H9 (cell line): ENCODE results near the gene DNER. TPM values are rescaled to one million over a fixed set of nuclear protein-coding genes. Genes with fewer than 3 reads are reported as not detected.

Experiments
- DNase-seq: peaks from one replicate; pipeline ENCODE4 v3.0.0-alpha.2; 2017
- H2AFZ ChIP-seq: one replicate; pipeline ENCODE4 v1.6.1; 2013; ENCODE audit warnings: mild to moderate bottlenecking, low read length, control low read depth, moderate library complexity
- H2AK5ac ChIP-seq: 2 replicates; pipeline ENCODE4 v1.6.1; 2013; ENCODE audit warnings: low read length, control low read depth, mixed read lengths; ENCODE audit not compliant: insufficient read length
- H2BK120ac ChIP-seq: one replicate; pipeline ENCODE4 v1.6.1; 2013; ENCODE audit warnings: low read depth, mild to moderate bottlenecking, low read length, control low read depth, inconsistent platforms; ENCODE audit not compliant: poor library complexity, severe bottlenecking
- H2BK12ac ChIP-seq: 2 replicates; pipeline ENCODE4 v1.6.1; 2013; ENCODE audit warnings: low read length, control low read depth, mixed read lengths, low read depth; ENCODE audit not compliant: insufficient read length
- H2BK15ac ChIP-seq: 2 replicates; pipeline ENCODE4 v1.6.1; 2013; ENCODE audit warnings: low read depth, low read length, control low read depth
- H2BK20ac ChIP-seq: one replicate; pipeline ENCODE4 v1.6.1; 2013; ENCODE audit warnings: low read depth, mild to moderate bottlenecking, low read length, control low read depth, inconsistent platforms; ENCODE audit not compliant: poor library complexity, severe bottlenecking
- H2BK5ac ChIP-seq: 2 replicates; pipeline ENCODE4 v1.6.1; 2013; ENCODE audit warnings: low read length, control low read depth, mixed read lengths; ENCODE audit not compliant: insufficient read length
- H3K14ac ChIP-seq: 2 replicates; pipeline ENCODE4 v1.6.1; 2013; ENCODE audit warnings: low read length, control low read depth; ENCODE audit not compliant: insufficient read depth
- H3K18ac ChIP-seq: 2 replicates; pipeline ENCODE4 v1.6.1; 2013; ENCODE audit warnings: low read depth, mild to moderate bottlenecking, mixed read lengths, low read length, control low read depth; ENCODE audit not compliant: insufficient read length
- H3K23ac ChIP-seq: 2 replicates; pipeline ENCODE4 v1.6.1; 2013; ENCODE audit warnings: low read length, control low read depth, mixed read lengths, low read depth; ENCODE audit not compliant: insufficient read length
- H3K23me2 ChIP-seq: 2 replicates; pipeline ENCODE4 v1.6.1; 2013; ENCODE audit warnings: low read depth, mild to moderate bottlenecking, mixed read lengths, low read length, control low read depth; ENCODE audit not compliant: insufficient read length, poor library complexity, severe bottlenecking
- H3K27ac ChIP-seq: 2 replicates; pipeline ENCODE4 v1.5.1; 2013; ENCODE audit warnings: low read length, control low read depth, mixed read lengths, low read depth; ENCODE audit not compliant: insufficient read length
- H3K27me3 ChIP-seq: 2 replicates; pipeline ENCODE4 v1.6.1; 2013; ENCODE audit warnings: low read length, control low read depth, inconsistent platforms; ENCODE audit not compliant: insufficient read depth
- H3K4ac ChIP-seq: 2 replicates; pipeline ENCODE4 v1.6.1; 2013; ENCODE audit warnings: low read depth, mild to moderate bottlenecking, control low read depth, inconsistent platforms, low read length, moderate library complexity
- H3K4me1 ChIP-seq: 2 replicates; pipeline ENCODE4 v1.6.1; 2013; ENCODE audit warnings: low read length, control low read depth, inconsistent platforms; ENCODE audit not compliant: insufficient read depth
- H3K4me2 ChIP-seq: 2 replicates; pipeline ENCODE4 v1.6.1; 2013; ENCODE audit warnings: low read length, control low read depth, mixed read lengths; ENCODE audit not compliant: insufficient read length, insufficient read depth
- H3K56ac ChIP-seq: 2 replicates; pipeline ENCODE4 v1.6.1; 2013; ENCODE audit warnings: low read depth, mild to moderate bottlenecking, mixed read lengths, low read length, control low read depth; ENCODE audit not compliant: insufficient read length
- H3K79me1 ChIP-seq: 2 replicates; pipeline ENCODE4 v1.6.1; 2013; ENCODE audit warnings: low read depth, mild to moderate bottlenecking, moderate library complexity, low read length, control low read depth, inconsistent platforms; ENCODE audit not compliant: insufficient read depth, poor library complexity, severe bottlenecking
- H3K79me2 ChIP-seq: 2 replicates; pipeline ENCODE4 v1.6.1; 2013; ENCODE audit warnings: low read length, control low read depth, inconsistent platforms; ENCODE audit not compliant: insufficient read depth
- H3K9ac ChIP-seq: 2 replicates; pipeline ENCODE4 v1.6.1; 2013; ENCODE audit warnings: low read length, control low read depth, mixed read lengths; ENCODE audit not compliant: insufficient read length; ENCODE audit errors: extremely low read depth
- H3K9me3 ChIP-seq: one replicate; pipeline ENCODE4 v1.6.1; 2013; ENCODE audit warnings: low read depth, low read length, inconsistent platforms; ENCODE audit not compliant: control insufficient read depth
- H3T11ph ChIP-seq: one replicate; pipeline ENCODE4 v1.6.1; 2013; ENCODE audit warnings: mild to moderate bottlenecking, low read length, control low read depth, inconsistent platforms
- H4K20me1 ChIP-seq: one replicate; pipeline ENCODE4 v1.6.1; 2013; ENCODE audit not compliant: control insufficient read depth, insufficient read length, insufficient read depth
- H4K5ac ChIP-seq: 2 replicates; pipeline ENCODE4 v1.6.1; 2013; ENCODE audit warnings: low read depth, mild to moderate bottlenecking, mixed read lengths, low read length, control low read depth; ENCODE audit not compliant: insufficient read length
- H4K8ac ChIP-seq: replicated peaks from 2 replicates; pipeline ENCODE4 v1.6.1; 2013; ENCODE audit warnings: low read length, control low read depth, mixed read lengths, low read depth; ENCODE audit not compliant: insufficient read length
- H4K91ac ChIP-seq: 2 replicates; pipeline ENCODE4 v1.6.1; 2013; ENCODE audit warnings: low read depth, mild to moderate bottlenecking, moderate library complexity, mixed read lengths, low read length, control low read depth; ENCODE audit not compliant: insufficient read length
- H3K27ac Mint-ChIP-seq, 3 experiments: 2 replicates in 2 of 3; 3 replicates in 1 of 3; pipeline ENCODE4 v1.8.0; 2020 to 2021; ENCODE audit warnings: mixed read lengths in 3 of 3, mild to moderate bottlenecking in 1 of 3, moderate library complexity in 1 of 3
- H3K27me3 Mint-ChIP-seq: 2 replicates; pipeline ENCODE4 v1.8.0; 2021; ENCODE audit warnings: low read depth, mild to moderate bottlenecking, moderate library complexity, mixed read lengths
- H3K36me3 Mint-ChIP-seq, 3 experiments: 2 replicates in 2 of 3; 3 replicates in 1 of 3; pipeline ENCODE4 v1.8.0; 2020 to 2021; ENCODE audit warnings: low read depth in 3 of 3, mixed read lengths in 3 of 3; ENCODE audit not compliant: insufficient read depth in 1 of 3
- H3K4me1 Mint-ChIP-seq, 2 experiments: 2 replicates each; pipeline ENCODE4 v1.8.0; 2020; ENCODE audit warnings: mixed read lengths in 2 of 2
- H3K4me3 Mint-ChIP-seq, 2 experiments: 2 replicates in 1 of 2; 3 replicates in 1 of 2; pipeline ENCODE4 v1.8.0; 2020 to 2021; ENCODE audit warnings: mild to moderate bottlenecking in 2 of 2, mixed read lengths in 2 of 2, moderate library complexity in 1 of 2
- H3K9me3 Mint-ChIP-seq, 2 experiments: 2 replicates in 1 of 2; 3 replicates in 1 of 2; pipeline ENCODE4 v1.8.0; 2020; ENCODE audit warnings: mild to moderate bottlenecking in 2 of 2, mixed read lengths in 2 of 2, moderate library complexity in 1 of 2
- CTCF ChIP-seq: fragments of 200-600 bp; sonication (generic); conservative IDR thresholded peaks from 3 replicates; pipeline ENCODE4 v1.8.0; 2021; ENCODE audit warnings: antibody characterized with exemption, mild to moderate bottlenecking
- WGBS: extraction: QIAGEN DNeasy Blood & Tissue Kit; methylation state at CpG from one replicate; pipeline ENCODE4 v1.1.7; 2013; ENCODE audit warnings: missing lambda C conversion rate, low lambda C conversion rate, mixed read lengths; ENCODE audit not compliant: insufficient read length; ENCODE audit errors: extremely low coverage; 5-methylcytosine and 5-hydroxymethylcytosine counted together
- total RNA-seq: library from RNA; stranded (reverse); gene quantifications from 2 replicates; pipeline ENCODE4 v1.2.1, GENCODE V29; 2021

The DNER gene
- total RNA-seq, 1 experiment from 2014 or later = 1.0 TPM

DNA sequence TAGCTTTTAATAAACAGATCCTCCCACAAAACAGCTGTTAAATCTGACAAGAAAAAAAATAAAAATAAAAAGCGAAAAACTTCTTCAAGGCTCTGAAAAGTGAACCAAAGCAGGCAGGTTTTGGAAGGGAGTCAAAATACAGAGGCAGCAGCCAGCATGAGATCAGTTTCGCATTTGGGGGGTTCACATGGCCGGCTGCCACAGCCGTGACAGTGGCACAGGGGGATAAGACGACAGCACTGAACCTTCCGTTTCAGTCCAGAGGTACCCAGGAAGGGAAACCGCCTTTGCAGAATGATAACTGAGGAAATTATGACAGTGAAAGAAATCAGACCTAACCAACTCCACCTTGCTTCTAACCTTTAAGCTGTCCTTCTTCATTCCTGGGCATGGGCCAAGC lies 246.6 kb downstream of the DNER start:
- no peaks in the 10 kb centered on the region for H3K36me3 Mint-ChIP-seq
- WGBS = no CpG with 5 or more reads among the region's 7 CpGs

More for the DNA sequence above, 246.6 kb downstream of the DNER start:
- Histone ChIP-seq H3K4me2 (no peak overlapping the region), H2BK20ac (no peak overlapping the region), H4K91ac (no peak overlapping the region), H2AK5ac (no peak overlapping the region), H3K23me2 (no peaks in the 10 kb centered on the region), H3T11ph (no peak overlapping the region), H2AFZ (no peak overlapping the region), H3K18ac (no peak overlapping the region), H3K27ac (no peak overlapping the region), H2BK5ac (no peak overlapping the region), H3K14ac (no peak overlapping the region), H3K23ac (no peak overlapping the region), H3K4ac (no peak overlapping the region), H2BK15ac (no peak overlapping the region), H3K79me2 (no peaks in the 10 kb centered on the region), H3K4me1 (no peaks in the 10 kb centered on the region), H4K5ac (no peak overlapping the region), H2BK120ac (no peak overlapping the region), H4K20me1 (no peaks in the 10 kb centered on the region), H2BK12ac (no peak overlapping the region), H3K79me1 (no peaks in the 10 kb centered on the region), H3K9ac (no peak overlapping the region), H3K56ac (no peak overlapping the region), H3K27me3 (no peaks in the 10 kb centered on the region), H4K8ac (no peak overlapping the region), H3K9me3 (no peaks in the 10 kb centered on the region)
- Mint-ChIP-seq H3K9me3 (no peaks in the 10 kb centered on the region), H3K27ac (no peak overlapping the region), H3K4me1 (peaks cover 0 to 7% of the 10 kb centered on the region in 2 experiments; a peak in 2 of 4 replicates), H3K27me3 (no peaks in the 10 kb centered on the region; the same call in 1 of the 2 replicates), H3K4me3 (no peak overlapping the region)
- TF ChIP-seq CTCF = no peak
- no peak for DNase-seq
